ENCODE data around the gene GAPVD1. TPM values are rescaled to one million over a fixed set of nuclear protein-coding genes. Genes with fewer than 3 reads are reported as not detected.

The GAPVD1 gene
- total and polyA plus RNA-seq, 2 of the 13 experiments (the other 11 are each of a cell fraction or from before 2014, with no cell fraction given), result 11.1 to 33.2 TPM

DNA sequence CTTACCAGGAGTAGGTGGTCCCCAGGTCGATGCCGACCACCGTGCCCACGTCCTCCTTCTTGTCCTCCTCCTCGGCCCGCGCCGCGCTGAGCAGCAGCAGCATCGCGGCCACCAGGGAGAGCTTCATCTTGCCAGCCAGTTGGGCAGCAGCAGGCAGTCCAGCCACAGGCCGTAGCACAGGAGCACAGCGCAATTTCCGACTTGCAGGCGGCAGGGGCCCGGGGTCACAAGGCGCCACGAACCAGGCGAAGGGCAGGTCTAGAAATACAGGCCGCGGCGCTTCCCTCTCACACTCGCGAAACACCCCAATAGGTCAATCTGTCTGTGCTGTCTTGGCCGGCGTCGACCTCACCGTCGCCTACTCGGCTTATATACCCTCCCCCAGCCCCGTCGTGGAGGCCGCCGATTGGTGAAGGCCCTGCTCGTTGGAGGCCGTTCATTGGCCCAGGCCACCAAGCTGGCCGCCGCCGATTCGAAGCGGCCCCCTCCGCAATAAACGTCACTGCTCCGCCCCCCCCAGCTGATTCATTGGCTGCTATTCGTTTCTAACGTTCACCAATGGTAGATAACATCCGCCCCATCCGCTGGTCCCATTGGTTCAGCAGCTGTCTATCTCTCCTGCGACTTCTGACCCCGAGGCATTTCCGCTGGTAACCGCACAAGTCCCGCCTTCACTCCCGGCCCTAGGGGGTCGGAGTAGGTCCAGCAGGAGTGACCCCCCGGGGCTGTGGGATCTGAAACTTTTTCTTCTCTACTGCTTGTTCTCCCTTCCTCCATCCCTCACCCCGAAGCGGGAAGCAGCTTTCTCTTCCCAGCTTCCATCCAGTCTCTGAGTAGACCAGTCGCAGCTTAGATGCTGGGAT, 20.4 kb upstream of the GAPVD1 start, which contains the start of gene HSPA5 (continued):
- TF ChIP-seq, protein P1, sequence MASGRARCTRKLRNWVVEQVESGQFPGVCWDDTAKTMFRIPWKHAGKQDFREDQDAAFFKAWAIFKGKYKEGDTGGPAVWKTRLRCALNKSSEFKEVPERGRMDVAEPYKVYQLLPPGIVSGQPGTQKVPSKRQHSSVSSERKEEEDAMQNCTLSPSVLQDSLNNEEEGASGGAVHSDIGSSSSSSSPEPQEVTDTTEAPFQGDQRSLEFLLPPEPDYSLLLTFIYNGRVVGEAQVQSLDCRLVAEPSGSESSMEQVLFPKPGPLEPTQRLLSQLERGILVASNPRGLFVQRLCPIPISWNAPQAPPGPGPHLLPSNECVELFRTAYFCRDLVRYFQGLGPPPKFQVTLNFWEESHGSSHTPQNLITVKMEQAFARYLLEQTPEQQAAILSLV (CRISPR knock-in tag; IDR thresholded peaks at IDR 0.05; ENCODE audit: borderline replicate concordance), result peak; percentile 91
- TF ChIP-seq SAP130 (CRISPR knock-in tag; IDR thresholded peaks at IDR 0.05; ENCODE audit: low read depth) (peak; percentile 78), ZNF326 (CRISPR knock-in tag; IDR thresholded peaks at IDR 0.05; ENCODE audit: borderline replicate concordance) (no peak), NCOA2 (CRISPR knock-in tag; IDR thresholded peaks at IDR 0.05) (peak; percentile 34; the same call in 1 of the 2 replicates), ZNF883 (CRISPR knock-in tag; IDR thresholded peaks at IDR 0.05; ENCODE audit: not compliant biosample characterization) (peak; percentile 88), RBAK (CRISPR knock-in tag; IDR thresholded peaks at IDR 0.05) (no peak), NR2F6 (IDR thresholded peaks at IDR 0.05) (no peak; the same call in 1 of the 2 replicates), NR2F6 (CRISPR knock-in tag; IDR thresholded peaks at IDR 0.05) (no peak; the same call in 1 of the 2 replicates), FOXK2 (IDR thresholded peaks at IDR 0.05) (no peak), GZF1 (CRISPR knock-in tag; IDR thresholded peaks at IDR 0.05) (no peak), ADNP (CRISPR knock-in tag; IDR thresholded peaks at IDR 0.05) (no peak), ZNF160 (CRISPR knock-in tag; IDR thresholded peaks at IDR 0.05) (no peak), CHD2 (IDR thresholded peaks at IDR 0.05; ENCODE audit: low read depth, low read length) (peak; percentile 56; the same call in 1 of the 2 replicates), NAIF1 (CRISPR knock-in tag; IDR thresholded peaks at IDR 0.05; ENCODE audit: borderline replicate concordance) (no peak), ZNF350 (CRISPR knock-in tag; IDR thresholded peaks at IDR 0.05; ENCODE audit: borderline replicate concordance, low read depth) (peak; percentile 85), NFE2L1 (CRISPR knock-in tag; IDR thresholded peaks at IDR 0.05; ENCODE audit: borderline replicate concordance) (no peak; the same call in 1 of the 2 replicates), ZNF225 (CRISPR knock-in tag; IDR thresholded peaks at IDR 0.05) (peak; percentile 94; the same call in 1 of the 2 replicates), GABPB1 (CRISPR knock-in tag; IDR thresholded peaks at IDR 0.05) (peak; percentile 93), ZNF777 (CRISPR knock-in tag; IDR thresholded peaks at IDR 0.05) (peak; percentile 71; the same call in 1 of the 2 replicates), FOXK1 (CRISPR knock-in tag; IDR thresholded peaks at IDR 0.05; ENCODE audit: borderline replicate concordance, low read depth) (no peak; the same call in 1 of the 2 replicates)
- TF ChIP-seq, protein P2, sequence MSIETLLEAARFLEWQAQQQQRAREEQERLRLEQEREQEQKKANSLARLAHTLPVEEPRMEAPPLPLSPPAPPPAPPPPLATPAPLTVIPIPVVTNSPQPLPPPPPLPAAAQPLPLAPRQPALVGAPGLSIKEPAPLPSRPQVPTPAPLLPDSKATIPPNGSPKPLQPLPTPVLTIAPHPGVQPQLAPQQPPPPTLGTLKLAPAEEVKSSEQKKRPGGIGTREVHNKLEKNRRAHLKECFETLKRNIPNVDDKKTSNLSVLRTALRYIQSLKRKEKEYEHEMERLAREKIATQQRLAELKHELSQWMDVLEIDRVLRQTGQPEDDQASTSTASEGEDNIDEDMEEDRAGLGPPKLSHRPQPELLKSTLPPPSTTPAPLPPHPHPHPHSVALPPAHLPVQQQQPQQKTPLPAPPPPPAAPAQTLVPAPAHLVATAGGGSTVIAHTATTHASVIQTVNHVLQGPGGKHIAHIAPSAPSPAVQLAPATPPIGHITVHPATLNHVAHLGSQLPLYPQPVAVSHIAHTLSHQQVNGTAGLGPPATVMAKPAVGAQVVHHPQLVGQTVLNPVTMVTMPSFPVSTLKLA (IDR thresholded peaks at IDR 0.05), result no peak
- TF ChIP-seq, protein P3, sequence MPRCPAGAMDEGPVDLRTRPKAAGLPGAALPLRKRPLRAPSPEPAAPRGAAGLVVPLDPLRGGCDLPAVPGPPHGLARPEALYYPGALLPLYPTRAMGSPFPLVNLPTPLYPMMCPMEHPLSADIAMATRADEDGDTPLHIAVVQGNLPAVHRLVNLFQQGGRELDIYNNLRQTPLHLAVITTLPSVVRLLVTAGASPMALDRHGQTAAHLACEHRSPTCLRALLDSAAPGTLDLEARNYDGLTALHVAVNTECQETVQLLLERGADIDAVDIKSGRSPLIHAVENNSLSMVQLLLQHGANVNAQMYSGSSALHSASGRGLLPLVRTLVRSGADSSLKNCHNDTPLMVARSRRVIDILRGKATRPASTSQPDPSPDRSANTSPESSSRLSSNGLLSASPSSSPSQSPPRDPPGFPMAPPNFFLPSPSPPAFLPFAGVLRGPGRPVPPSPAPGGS (CRISPR knock-in tag; IDR thresholded peaks at IDR 0.05), result peak; percentile 92
- TF ChIP-seq, protein P4, sequence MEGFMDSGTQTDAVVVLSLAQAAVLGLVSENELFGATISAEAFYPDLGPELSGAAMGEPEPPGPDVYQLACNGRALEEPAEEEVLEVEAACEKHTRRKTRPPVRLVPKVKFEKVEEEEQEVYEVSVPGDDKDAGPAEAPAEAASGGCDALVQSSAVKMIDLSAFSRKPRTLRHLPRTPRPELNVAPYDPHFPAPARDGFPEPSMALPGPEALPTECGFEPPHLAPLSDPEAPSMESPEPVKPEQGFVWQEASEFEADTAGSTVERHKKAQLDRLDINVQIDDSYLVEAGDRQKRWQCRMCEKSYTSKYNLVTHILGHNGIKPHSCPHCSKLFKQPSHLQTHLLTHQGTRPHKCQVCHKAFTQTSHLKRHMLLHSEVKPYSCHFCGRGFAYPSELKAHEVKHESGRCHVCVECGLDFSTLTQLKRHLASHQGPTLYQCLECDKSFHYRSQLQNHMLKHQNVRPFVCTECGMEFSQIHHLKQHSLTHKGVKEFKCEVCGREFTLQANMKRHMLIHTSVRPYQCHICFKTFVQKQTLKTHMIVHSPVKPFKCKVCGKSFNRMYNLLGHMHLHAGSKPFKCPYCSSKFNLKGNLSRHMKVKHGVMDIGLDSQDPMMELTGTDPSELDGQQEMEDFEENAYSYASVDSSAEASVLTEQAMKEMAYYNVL (CRISPR knock-in tag; IDR thresholded peaks at IDR 0.05; ENCODE audit: borderline replicate concordance), result no peak; the same call in 1 of the 2 replicates
- TF ChIP-seq, protein P5, sequence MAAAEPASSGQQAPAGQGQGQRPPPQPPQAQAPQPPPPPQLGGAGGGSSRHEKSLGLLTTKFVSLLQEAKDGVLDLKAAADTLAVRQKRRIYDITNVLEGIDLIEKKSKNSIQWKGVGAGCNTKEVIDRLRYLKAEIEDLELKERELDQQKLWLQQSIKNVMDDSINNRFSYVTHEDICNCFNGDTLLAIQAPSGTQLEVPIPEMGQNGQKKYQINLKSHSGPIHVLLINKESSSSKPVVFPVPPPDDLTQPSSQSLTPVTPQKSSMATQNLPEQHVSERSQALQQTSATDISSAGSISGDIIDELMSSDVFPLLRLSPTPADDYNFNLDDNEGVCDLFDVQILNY (CRISPR knock-in tag; conservative IDR thresholded peaks at IDR 0.05), result 0 out of 2 replicates have a peak, but pooled peaks have one; percentile 22
